HUES6 (cell line): ENCODE data around the gene HCST.
"Not testable (repeated sequence)": the region's sequence is repeated elsewhere in the genome, so short reads cannot be mapped to it uniquely, and the experiment has no call there.

Experiments
- H3K27ac ChIP-seq: 2 replicates; pipeline ENCODE4 v1.7.0; 2013; ENCODE audit warnings: low read depth, mild to moderate bottlenecking, low read length, inconsistent platforms
- H3K27me3 ChIP-seq: 2 replicates; pipeline ENCODE4 v1.6.1; 2013; ENCODE audit warnings: low read length; ENCODE audit not compliant: control insufficient read depth, insufficient read depth
- H3K36me3 ChIP-seq: 2 replicates; pipeline ENCODE4 v1.6.1; 2013; ENCODE audit warnings: low read length; ENCODE audit not compliant: control insufficient read depth, insufficient read depth
- H3K4me1 ChIP-seq: 2 replicates; pipeline ENCODE4 v1.6.1; 2013; ENCODE audit warnings: low read length; ENCODE audit not compliant: control insufficient read depth, insufficient read depth
- H3K4me3 ChIP-seq: 2 replicates; pipeline ENCODE4 v1.5.1; 2013; ENCODE audit warnings: low read depth, low read length
- H3K9ac ChIP-seq: one replicate; pipeline ENCODE4 v1.6.1; 2013; ENCODE audit warnings: mild to moderate bottlenecking, low read length
- H3K9me3 ChIP-seq: 2 replicates; pipeline ENCODE4 v1.6.1; 2013; ENCODE audit warnings: low read depth, low read length; ENCODE audit not compliant: control insufficient read depth, insufficient read depth

HCST gene

GRCh38 chr19:35882114-35882832, 20.1 kb upstream of the HCST start:
- H3K9ac ChIP-seq: no peak overlapping the region

GRCh38 chr19:35883882-35884281, 18.4 kb upstream of the HCST start:
- Histone ChIP-seq H3K36me3 (peaks cover 16% of the 10 kb centered on the region), H3K9me3 (no peaks in the 10 kb centered on the region)

More at GRCh38 chr19:35882114-35882832, 20.1 kb upstream of the HCST start:
- H3K9me3 ChIP-seq: no peaks in the 10 kb centered on the region
- peaks cover 8% of the 10 kb centered on the region for H3K4me1 ChIP-seq
- no peak overlapping the region for H3K4me3 ChIP-seq
- H3K36me3 ChIP-seq: 0 out of 2 replicates have a peak, but pooled peaks cover 5% of the 10 kb centered on the region
- H3K27me3 ChIP-seq: peaks cover 23% of the 10 kb centered on the region
- no peak overlapping the region for H3K27ac ChIP-seq

GRCh38 chr19:35885225-35885738, 17.0 kb upstream of the HCST start:
- Histone ChIP-seq H3K27me3 (no peaks in the 10 kb centered on the region), H3K4me1 (no peaks in the 10 kb centered on the region), H3K9me3 (no peaks in the 10 kb centered on the region), H3K9ac (no peak overlapping the region), H3K36me3 (peaks cover 30% of the 10 kb centered on the region), H3K27ac (no peak overlapping the region), H3K4me3 (no peak overlapping the region)

More at GRCh38 chr19:35883882-35884281, 18.4 kb upstream of the HCST start:
- Histone ChIP-seq H3K9ac (no peak overlapping the region), H3K27ac (no peak overlapping the region), H3K27me3 (peaks cover 7% of the 10 kb centered on the region), H3K4me1 (peaks cover 8% of the 10 kb centered on the region), H3K4me3 (no peak overlapping the region)

- no peaks in the 10 kb centered on the region for H3K9me3 ChIP-seq
- peaks cover 36% of the 10 kb centered on the region for H3K36me3 ChIP-seq
These were observed 16.4 kb upstream of the HCST start for GRCh38 chr19:35885904-35886303.

GRCh38 chr19:35887197-35887596, 15.1 kb upstream of the HCST start:
- H3K27me3 ChIP-seq: no peaks in the 10 kb centered on the region
- no peaks in the 10 kb centered on the region for H3K4me1 ChIP-seq
- H3K27ac ChIP-seq: no peak overlapping the region
- H3K9ac ChIP-seq: no peak overlapping the region
- H3K36me3 ChIP-seq: peaks cover 42% of the 10 kb centered on the region
- H3K4me3 ChIP-seq: no peak overlapping the region
- H3K9me3 ChIP-seq: no peaks in the 10 kb centered on the region

More at GRCh38 chr19:35885904-35886303, 16.4 kb upstream of the HCST start:
- Histone ChIP-seq H3K4me1 (no peaks in the 10 kb centered on the region), H3K27me3 (no peaks in the 10 kb centered on the region), H3K4me3 (no peak overlapping the region), H3K27ac (no peak overlapping the region), H3K9ac (no peak overlapping the region)

GRCh38 chr19:35888398-35888797, 13.9 kb upstream of the HCST start:
- Histone ChIP-seq H3K27ac (no peak overlapping the region), H3K27me3 (no peaks in the 10 kb centered on the region), H3K9ac (no peak overlapping the region), H3K4me1 (no peaks in the 10 kb centered on the region), H3K9me3 (no peaks in the 10 kb centered on the region), H3K36me3 (peaks cover 51% of the 10 kb centered on the region), H3K4me3 (no peak overlapping the region)

- no peaks in the 10 kb centered on the region for H3K9me3 ChIP-seq
- H3K4me1 ChIP-seq: no peaks in the 10 kb centered on the region
- H3K27me3 ChIP-seq: no peaks in the 10 kb centered on the region
- no peak overlapping the region for H3K4me3 ChIP-seq
- peaks cover 60% of the 10 kb centered on the region for H3K36me3 ChIP-seq
- no peak overlapping the region for H3K27ac ChIP-seq
- no peak overlapping the region for H3K9ac ChIP-seq
These were observed 12.8 kb upstream of the HCST start for GRCh38 chr19:35889370-35890112.

GRCh38 chr19:35890113-35890650, 12.1 kb upstream of the HCST start:
- H3K27me3 ChIP-seq: no peaks in the 10 kb centered on the region
- no peak overlapping the region for H3K9ac ChIP-seq
- peaks cover 65% of the 10 kb centered on the region for H3K36me3 ChIP-seq
- H3K4me3 ChIP-seq: no peak overlapping the region
- H3K9me3 ChIP-seq: no peaks in the 10 kb centered on the region
- H3K4me1 ChIP-seq: no peaks in the 10 kb centered on the region
- H3K27ac ChIP-seq: no peak overlapping the region

- peaks cover 80% of the 10 kb centered on the region for H3K36me3 ChIP-seq
- H3K27ac ChIP-seq, H3K9me3 ChIP-seq, H3K9ac ChIP-seq, H3K27me3 ChIP-seq, H3K4me3 ChIP-seq, H3K4me1 ChIP-seq: not testable (repeated sequence)
These were observed 10.5 kb upstream of the HCST start for GRCh38 chr19:35891819-35892218.

GRCh38 chr19:35894342-35894741, 8.0 kb upstream of the HCST start:
- Histone ChIP-seq H3K4me1 (no peaks in the 10 kb centered on the region), H3K9ac (no peak overlapping the region), H3K27me3 (no peaks in the 10 kb centered on the region), H3K9me3 (no peaks in the 10 kb centered on the region), H3K36me3 (peaks cover 73% of the 10 kb centered on the region), H3K4me3 (no peak overlapping the region), H3K27ac (no peak overlapping the region)
